KOPT-K1 (cell line): ENCODE measurements around the gene SPECC1.
"Not testable (repeated sequence)": the region's sequence is repeated elsewhere in the genome, so short reads cannot be mapped to it uniquely, and the experiment has no call there.

Source experiments
- H3K27ac ChIP-seq: fragments of 200-600 bp; sonication (generic); 2 replicates; pipeline ENCODE4 v1.5.1; 2016; ENCODE audit warnings: antibody characterized with exemption, mild to moderate bottlenecking, low read depth, low read length; ENCODE audit not compliant: poor library complexity, severe bottlenecking
- H3K36me3 ChIP-seq: fragments of 200-600 bp; sonication (generic); 2 replicates; pipeline ENCODE4 v1.5.1; 2017; ENCODE audit warnings: antibody characterized with exemption, mild to moderate bottlenecking, low read length, moderate library complexity; ENCODE audit not compliant: insufficient read depth
- H3K9me3 ChIP-seq: fragments of 200-600 bp; sonication (generic); 2 replicates; pipeline ENCODE4 v1.5.1; 2017; ENCODE audit warnings: antibody characterized with exemption, low read length, mild to moderate bottlenecking; ENCODE audit not compliant: insufficient read depth, poor library complexity, severe bottlenecking

Gene SPECC1

GRCh38 chr17:20239776-20240175, 230.6 kb downstream of the SPECC1 start:
- not testable (repeated sequence) for H3K36me3 ChIP-seq, H3K9me3 ChIP-seq, H3K27ac ChIP-seq

GRCh38 chr17:20241855-20242254, 232.7 kb downstream of the SPECC1 start:
- H3K9me3 ChIP-seq, result no peaks in the 10 kb centered on the region
- H3K36me3 ChIP-seq, result no peaks in the 10 kb centered on the region
- no peak overlapping the region for H3K27ac ChIP-seq

GRCh38 chr17:20242271-20242670, 233.1 kb downstream of the SPECC1 start:
- H3K9me3 ChIP-seq, result no peaks in the 10 kb centered on the region
- H3K27ac ChIP-seq, result no peak overlapping the region
- no peaks in the 10 kb centered on the region for H3K36me3 ChIP-seq

- Histone ChIP-seq H3K9me3 (no peaks in the 10 kb centered on the region), H3K27ac (no peak overlapping the region), H3K36me3 (no peaks in the 10 kb centered on the region)
Observed at GRCh38 chr17:20243524-20243923, 234.4 kb downstream of the SPECC1 start.

GRCh38 chr17:20244671-20245070, 235.5 kb downstream of the SPECC1 start:
- Histone ChIP-seq H3K9me3 (no peaks in the 10 kb centered on the region), H3K36me3 (no peaks in the 10 kb centered on the region)

GRCh38 chr17:20246692-20247091, 237.5 kb downstream of the SPECC1 start:
- H3K27ac ChIP-seq, result no peak overlapping the region
- no peaks in the 10 kb centered on the region for H3K36me3 ChIP-seq
- H3K9me3 ChIP-seq, result no peaks in the 10 kb centered on the region

More at GRCh38 chr17:20244671-20245070, 235.5 kb downstream of the SPECC1 start:
- no peak overlapping the region for H3K27ac ChIP-seq

GRCh38 chr17:20253323-20253722, 244.2 kb downstream of the SPECC1 start:
- Histone ChIP-seq H3K9me3 (no peaks in the 10 kb centered on the region), H3K36me3 (no peaks in the 10 kb centered on the region), H3K27ac (no peak overlapping the region)

- no peaks in the 10 kb centered on the region for H3K9me3 ChIP-seq
- H3K36me3 ChIP-seq, result no peaks in the 10 kb centered on the region
- H3K27ac ChIP-seq, result no peak overlapping the region
Observed at GRCh38 chr17:20254541-20254940, 245.4 kb downstream of the SPECC1 start.

- H3K27ac ChIP-seq, result no peak overlapping the region
- no peaks in the 10 kb centered on the region for H3K9me3 ChIP-seq
- H3K36me3 ChIP-seq, result no peaks in the 10 kb centered on the region
Observed at GRCh38 chr17:20256144-20256543, 247.0 kb downstream of the SPECC1 start.

GRCh38 chr17:20257008-20257407, 247.8 kb downstream of the SPECC1 start:
- H3K36me3 ChIP-seq, result no peaks in the 10 kb centered on the region
- no peak overlapping the region for H3K27ac ChIP-seq
- H3K9me3 ChIP-seq, result no peaks in the 10 kb centered on the region

GRCh38 chr17:20257798-20258197, 248.6 kb downstream of the SPECC1 start:
- H3K9me3 ChIP-seq, result no peaks in the 10 kb centered on the region
- H3K27ac ChIP-seq, result no peak overlapping the region
- H3K36me3 ChIP-seq, result no peaks in the 10 kb centered on the region

GRCh38 chr17:20259668-20260067, 250.5 kb downstream of the SPECC1 start:
- Histone ChIP-seq H3K27ac (no peak overlapping the region), H3K36me3 (no peaks in the 10 kb centered on the region), H3K9me3 (no peaks in the 10 kb centered on the region)

GRCh38 chr17:20260268-20260667, 251.1 kb downstream of the SPECC1 start:
- H3K9me3 ChIP-seq, result no peaks in the 10 kb centered on the region
- H3K27ac ChIP-seq, result no peak overlapping the region
- H3K36me3 ChIP-seq, result no peaks in the 10 kb centered on the region

- Histone ChIP-seq H3K27ac (no peak overlapping the region), H3K36me3 (no peaks in the 10 kb centered on the region)
Observed at GRCh38 chr17:20262226-20263114, 253.3 kb downstream of the SPECC1 start.

GRCh38 chr17:20263115-20263433, 253.9 kb downstream of the SPECC1 start:
- not testable (repeated sequence) for H3K36me3 ChIP-seq, H3K27ac ChIP-seq, H3K9me3 ChIP-seq

More at GRCh38 chr17:20262226-20263114, 253.3 kb downstream of the SPECC1 start:
- H3K9me3 ChIP-seq, result no peaks in the 10 kb centered on the region

GRCh38 chr17:20263595-20263994, 254.4 kb downstream of the SPECC1 start:
- H3K9me3 ChIP-seq, result no peaks in the 10 kb centered on the region
- H3K27ac ChIP-seq, result no peak overlapping the region
- no peaks in the 10 kb centered on the region for H3K36me3 ChIP-seq
